OCI-LY7 (cell line): ENCODE results near the gene MAN1A1.

Experiments
- EZH2phosphoT487 ChIP-seq: fragments of 200-600 bp; sonication (generic); IDR thresholded peaks from 2 replicates; pipeline ENCODE4 v1.6.1; 2018; ENCODE audit warnings: low read depth, borderline replicate concordance, mild to moderate bottlenecking, mixed run types, antibody characterized with exemption, low read length, moderate library complexity, mixed read lengths
- TF ChIP-seq, protein P1 (sequence below): fragments of 200-600 bp; sonication (generic); conservative IDR thresholded peaks from 2 replicates; pipeline ENCODE4 v1.5.1; 2014; ENCODE audit warnings: mild to moderate bottlenecking, antibody characterized with exemption, low read length, moderate library complexity, mixed read lengths

- TF ChIP-seq, protein P1, sequence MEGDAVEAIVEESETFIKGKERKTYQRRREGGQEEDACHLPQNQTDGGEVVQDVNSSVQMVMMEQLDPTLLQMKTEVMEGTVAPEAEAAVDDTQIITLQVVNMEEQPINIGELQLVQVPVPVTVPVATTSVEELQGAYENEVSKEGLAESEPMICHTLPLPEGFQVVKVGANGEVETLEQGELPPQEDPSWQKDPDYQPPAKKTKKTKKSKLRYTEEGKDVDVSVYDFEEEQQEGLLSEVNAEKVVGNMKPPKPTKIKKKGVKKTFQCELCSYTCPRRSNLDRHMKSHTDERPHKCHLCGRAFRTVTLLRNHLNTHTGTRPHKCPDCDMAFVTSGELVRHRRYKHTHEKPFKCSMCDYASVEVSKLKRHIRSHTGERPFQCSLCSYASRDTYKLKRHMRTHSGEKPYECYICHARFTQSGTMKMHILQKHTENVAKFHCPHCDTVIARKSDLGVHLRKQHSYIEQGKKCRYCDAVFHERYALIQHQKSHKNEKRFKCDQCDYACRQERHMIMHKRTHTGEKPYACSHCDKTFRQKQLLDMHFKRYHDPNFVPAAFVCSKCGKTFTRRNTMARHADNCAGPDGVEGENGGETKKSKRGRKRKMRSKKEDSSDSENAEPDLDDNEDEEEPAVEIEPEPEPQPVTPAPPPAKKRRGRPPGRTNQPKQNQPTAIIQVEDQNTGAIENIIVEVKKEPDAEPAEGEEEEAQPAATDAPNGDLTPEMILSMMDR: no peak
- TF ChIP-seq EZH2phosphoT487: no peak
Observed at GRCh38 chr6:119343573-119344146, 5.9 kb downstream of the MAN1A1 start.
